Stimulated activated CD4-positive, alpha-beta T cell treated with anti-CD3 and anti-CD28 coated beads, Interleukin-15, amount 100 ng/mL, for 48 hours (primary cell): ENCODE results near the gene MPC1.

Experiments
- DNase-seq, 2 donors: peaks; one replicate each; pipeline ENCODE4 v3.0.0-alpha.2; 2020; ENCODE audit warnings: low read depth in 2 of 2

Gene MPC1

GRCh38 chr6:166317261-166318212 is 65.2 kb downstream of the MPC1 start:
- no peak for DNase-seq

- DNase-seq = no peak
Measured at GRCh38 chr6:166315436-166315835, 67.3 kb downstream of the MPC1 start.
